ENCODE data around the gene ZNF716. TPM values are rescaled to one million over a fixed set of nuclear protein-coding genes. Genes with fewer than 3 reads are reported as not detected.
"Not testable (repeated sequence)": the region's sequence is repeated elsewhere in the genome, so short reads cannot be mapped to it uniquely, and the experiment has no call there.

ZNF716 gene
- total and polyA plus RNA-seq, 2 of the 13 experiments (the other 11 are each of a cell fraction or from before 2014, with no cell fraction given) = not detected

GRCh38 chr7:57495111-57495510, 45.1 kb downstream of the ZNF716 start:
- H3K4me1 ChIP-seq (ENCODE audit: insufficient read depth, low read length); H3K27me3 ChIP-seq (ENCODE audit: control insufficient read depth in 1 of 2, insufficient read depth in 2 of 2, low read length in 2 of 2); CTCF ChIA-PET (ENCODE audit: low intra/inter-chr PET ratio, low total read pairs); POLR2A ChIA-PET; H3K9ac ChIP-seq (ENCODE audit: insufficient read depth, low read depth, low read length); H3K4me2 ChIP-seq (ENCODE audit: low read depth, low read length); in situ Hi-C loops (cut with HindIII; ENCODE audit: extremely low pct_ligation_motif_present, low pct_unique_long_range_greater_than_20kb); BruUV-seq (replicated peaks); ATAC-seq; FAIRE-seq; DNase-seq (ENCODE audit: low spot score); H3K79me2 ChIP-seq (ENCODE audit: insufficient read depth, low read length); H4K20me1 ChIP-seq (ENCODE audit: insufficient read depth, low read length); H3K36me3 ChIP-seq (replicated peaks in 1 of 2; ENCODE audit: control insufficient read depth in 1 of 2, insufficient read depth in 2 of 2, low read length in 2 of 2); intact Hi-C loops (cut with micrococcal nuclease; ENCODE audit: unreplicated experiment); H2AFZ ChIP-seq (ENCODE audit: low read length); H3K27ac ChIP-seq (ENCODE audit: extremely low read length, insufficient read depth, low read length); H3K4me3 ChIP-seq (replicated peaks in 1 of 3; ENCODE audit: insufficient read depth in 1 of 3, low read depth in 2 of 3, low read length in 3 of 3): not testable (repeated sequence)
- peaks cover 91% of the 10 kb centered on the region for H3K9me3 ChIP-seq (ENCODE audit: low read length)
- peak; percentile 87; the same call in 1 of the 2 replicates for TF ChIP-seq FLYWCH1 (CRISPR knock-in tag; IDR thresholded peaks at IDR 0.05)
- WGBS (ENCODE audit: low lambda C conversion rate) = 8% methylated on average over 8 of the region's 8 CpGs

DNA sequence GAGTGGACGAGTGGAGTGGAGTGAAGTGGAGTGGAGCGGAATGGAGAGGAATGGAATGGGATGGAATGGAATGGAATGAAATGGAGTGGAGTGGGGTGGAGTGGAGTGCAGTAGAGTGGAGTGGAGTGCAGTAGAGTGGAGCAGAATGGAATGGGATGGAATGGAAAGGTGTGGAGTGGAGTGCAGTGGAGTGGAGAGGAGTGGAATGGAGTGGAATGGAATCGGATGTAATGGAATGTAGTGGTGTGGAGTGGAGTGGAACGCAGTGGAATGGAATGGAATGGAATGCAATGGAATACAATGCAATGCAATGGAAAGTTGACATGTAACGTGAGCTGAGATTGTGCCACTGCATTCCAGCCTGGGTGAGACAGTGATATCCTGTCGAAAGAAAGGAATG, 46.4 kb downstream of the ZNF716 start:
- no peak overlapping the region for H3K27ac ChIP-seq (ENCODE audit: extremely low read length, insufficient read depth, low read length)
- BruUV-seq (replicated peaks) = no TSS peak
- no peak overlapping the region for H3K9ac ChIP-seq (ENCODE audit: insufficient read depth, low read depth, low read length)
- ChIA-PET POLR2A (no interaction called here), CTCF (ENCODE audit: low intra/inter-chr PET ratio, low total read pairs) (no interaction called here)
- no peak overlapping the region for H2AFZ ChIP-seq (ENCODE audit: low read length)
- WGBS (ENCODE audit: low lambda C conversion rate) = 1% methylated on average over 6 of the region's 6 CpGs
- H3K27me3 ChIP-seq (ENCODE audit: control insufficient read depth in 1 of 2, insufficient read depth in 2 of 2, low read length in 2 of 2) = no peaks in the 10 kb centered on the region
- peaks cover 91% of the 10 kb centered on the region for H3K9me3 ChIP-seq (ENCODE audit: low read length)
- DNase-seq (ENCODE audit: low spot score) = no peak
- no peak overlapping the region for H3K4me3 ChIP-seq (replicated peaks in 1 of 3; ENCODE audit: insufficient read depth in 1 of 3, low read depth in 2 of 3, low read length in 3 of 3)
- no peak for FAIRE-seq
- H3K36me3 ChIP-seq (replicated peaks in 1 of 2; ENCODE audit: control insufficient read depth in 1 of 2, insufficient read depth in 2 of 2, low read length in 2 of 2) = no peaks in the 10 kb centered on the region
- in situ Hi-C loops (cut with HindIII; ENCODE audit: extremely low pct_ligation_motif_present, low pct_unique_long_range_greater_than_20kb) (no loop called here), intact Hi-C loops (cut with micrococcal nuclease; ENCODE audit: unreplicated experiment) (no loop called here)
- H4K20me1 ChIP-seq (ENCODE audit: insufficient read depth, low read length) = no peaks in the 10 kb centered on the region
- ATAC-seq = no peak
- H3K4me2 ChIP-seq (ENCODE audit: low read depth, low read length) = no peak overlapping the region
- H3K79me2 ChIP-seq (ENCODE audit: insufficient read depth, low read length) = no peaks in the 10 kb centered on the region
- no peaks in the 10 kb centered on the region for H3K4me1 ChIP-seq (ENCODE audit: insufficient read depth, low read length)
- TF ChIP-seq NFIC (IDR thresholded peaks at IDR 0.05; ENCODE audit: low read length) = no peak
- TF ChIP-seq FOXP1 (IDR thresholded peaks at IDR 0.05) = no peak
- no peak for TF ChIP-seq FOXP1 (CRISPR knock-in tag; IDR thresholded peaks at IDR 0.05)
- TF ChIP-seq PTBP1 (IDR thresholded peaks at IDR 0.05; ENCODE audit: low read depth, low read length, poor library complexity, severe bottlenecking) = no peak
- no peak for TF ChIP-seq MZF1 (CRISPR knock-in tag; IDR thresholded peaks at IDR 0.05; ENCODE audit: borderline replicate concordance)
- TF ChIP-seq, protein P1, sequence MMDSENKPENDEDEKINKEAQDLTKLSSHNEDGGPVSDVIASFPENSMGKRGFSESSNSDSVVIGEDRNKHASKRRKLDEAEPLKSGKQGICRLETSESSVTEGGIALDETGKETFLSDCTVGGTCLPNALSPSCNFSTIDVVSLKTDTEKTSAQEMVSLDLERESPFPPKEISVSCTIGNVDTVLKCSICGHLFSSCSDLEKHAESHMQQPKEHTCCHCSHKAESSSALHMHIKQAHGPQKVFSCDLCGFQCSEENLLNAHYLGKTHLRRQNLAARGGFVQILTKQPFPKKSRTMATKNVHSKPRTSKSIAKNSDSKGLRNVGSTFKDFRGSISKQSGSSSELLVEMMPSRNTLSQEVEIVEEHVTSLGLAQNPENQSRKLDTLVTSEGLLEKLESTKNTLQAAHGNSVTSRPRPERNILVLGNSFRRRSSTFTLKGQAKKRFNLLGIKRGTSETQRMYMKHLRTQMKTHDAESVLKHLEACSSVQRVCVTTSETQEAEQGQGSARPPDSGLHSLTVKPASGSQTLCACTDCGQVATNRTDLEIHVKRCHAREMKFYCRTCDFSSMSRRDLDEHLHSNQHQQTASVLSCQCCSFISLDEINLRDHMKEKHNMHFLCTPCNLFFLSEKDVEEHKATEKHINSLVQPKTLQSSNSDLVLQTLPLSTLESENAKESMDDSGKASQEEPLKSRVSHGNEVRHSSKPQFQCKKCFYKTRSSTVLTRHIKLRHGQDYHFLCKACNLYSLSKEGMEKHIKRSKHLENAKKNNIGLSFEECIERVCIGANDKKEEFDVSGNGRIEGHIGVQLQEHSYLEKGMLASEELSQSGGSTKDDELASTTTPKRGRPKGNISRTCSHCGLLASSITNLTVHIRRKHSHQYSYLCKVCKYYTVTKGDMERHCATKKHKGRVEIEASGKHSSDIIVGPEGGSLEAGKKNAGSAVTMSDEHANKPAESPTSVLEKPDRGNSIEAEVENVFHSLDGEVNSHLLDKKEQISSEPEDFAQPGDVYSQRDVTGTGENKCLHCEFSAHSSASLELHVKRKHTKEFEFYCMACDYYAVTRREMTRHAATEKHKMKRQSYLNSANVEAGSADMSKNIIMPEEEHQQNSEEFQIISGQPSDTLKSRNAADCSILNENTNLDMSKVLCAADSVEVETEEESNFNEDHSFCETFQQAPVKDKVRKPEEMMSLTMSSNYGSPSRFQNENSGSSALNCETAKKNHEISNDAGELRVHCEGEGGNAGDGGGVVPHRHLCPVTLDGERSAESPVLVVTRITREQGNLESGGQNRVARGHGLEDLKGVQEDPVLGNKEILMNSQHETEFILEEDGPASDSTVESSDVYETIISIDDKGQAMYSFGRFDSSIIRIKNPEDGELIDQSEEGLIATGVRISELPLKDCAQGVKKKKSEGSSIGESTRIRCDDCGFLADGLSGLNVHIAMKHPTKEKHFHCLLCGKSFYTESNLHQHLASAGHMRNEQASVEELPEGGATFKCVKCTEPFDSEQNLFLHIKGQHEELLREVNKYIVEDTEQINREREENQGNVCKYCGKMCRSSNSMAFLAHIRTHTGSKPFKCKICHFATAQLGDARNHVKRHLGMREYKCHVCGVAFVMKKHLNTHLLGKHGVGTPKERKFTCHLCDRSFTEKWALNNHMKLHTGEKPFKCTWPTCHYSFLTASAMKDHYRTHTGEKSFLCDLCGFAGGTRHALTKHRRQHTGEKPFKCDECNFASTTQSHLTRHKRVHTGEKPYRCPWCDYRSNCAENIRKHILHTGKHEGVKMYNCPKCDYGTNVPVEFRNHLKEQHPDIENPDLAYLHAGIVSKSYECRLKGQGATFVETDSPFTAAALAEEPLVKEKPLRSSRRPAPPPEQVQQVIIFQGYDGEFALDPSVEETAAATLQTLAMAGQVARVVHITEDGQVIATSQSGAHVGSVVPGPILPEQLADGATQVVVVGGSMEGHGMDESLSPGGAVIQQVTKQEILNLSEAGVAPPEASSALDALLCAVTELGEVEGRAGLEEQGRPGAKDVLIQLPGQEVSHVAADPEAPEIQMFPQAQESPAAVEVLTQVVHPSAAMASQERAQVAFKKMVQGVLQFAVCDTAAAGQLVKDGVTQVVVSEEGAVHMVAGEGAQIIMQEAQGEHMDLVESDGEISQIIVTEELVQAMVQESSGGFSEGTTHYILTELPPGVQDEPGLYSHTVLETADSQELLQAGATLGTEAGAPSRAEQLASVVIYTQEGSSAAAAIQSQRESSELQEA (CRISPR knock-in tag; IDR thresholded peaks at IDR 0.05; ENCODE audit: not compliant biosample characterization) = no peak
- TF ChIP-seq, protein P2, sequence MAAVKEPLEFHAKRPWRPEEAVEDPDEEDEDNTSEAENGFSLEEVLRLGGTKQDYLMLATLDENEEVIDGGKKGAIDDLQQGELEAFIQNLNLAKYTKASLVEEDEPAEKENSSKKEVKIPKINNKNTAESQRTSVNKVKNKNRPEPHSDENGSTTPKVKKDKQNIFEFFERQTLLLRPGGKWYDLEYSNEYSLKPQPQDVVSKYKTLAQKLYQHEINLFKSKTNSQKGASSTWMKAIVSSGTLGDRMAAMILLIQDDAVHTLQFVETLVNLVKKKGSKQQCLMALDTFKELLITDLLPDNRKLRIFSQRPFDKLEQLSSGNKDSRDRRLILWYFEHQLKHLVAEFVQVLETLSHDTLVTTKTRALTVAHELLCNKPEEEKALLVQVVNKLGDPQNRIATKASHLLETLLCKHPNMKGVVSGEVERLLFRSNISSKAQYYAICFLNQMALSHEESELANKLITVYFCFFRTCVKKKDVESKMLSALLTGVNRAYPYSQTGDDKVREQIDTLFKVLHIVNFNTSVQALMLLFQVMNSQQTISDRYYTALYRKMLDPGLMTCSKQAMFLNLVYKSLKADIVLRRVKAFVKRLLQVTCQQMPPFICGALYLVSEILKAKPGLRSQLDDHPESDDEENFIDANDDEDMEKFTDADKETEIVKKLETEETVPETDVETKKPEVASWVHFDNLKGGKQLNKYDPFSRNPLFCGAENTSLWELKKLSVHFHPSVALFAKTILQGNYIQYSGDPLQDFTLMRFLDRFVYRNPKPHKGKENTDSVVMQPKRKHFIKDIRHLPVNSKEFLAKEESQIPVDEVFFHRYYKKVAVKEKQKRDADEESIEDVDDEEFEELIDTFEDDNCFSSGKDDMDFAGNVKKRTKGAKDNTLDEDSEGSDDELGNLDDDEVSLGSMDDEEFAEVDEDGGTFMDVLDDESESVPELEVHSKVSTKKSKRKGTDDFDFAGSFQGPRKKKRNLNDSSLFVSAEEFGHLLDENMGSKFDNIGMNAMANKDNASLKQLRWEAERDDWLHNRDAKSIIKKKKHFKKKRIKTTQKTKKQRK (IDR thresholded peaks at IDR 0.05; ENCODE audit: low read length) = no peak
